Measurements from ENCODE around the gene TMEM269. TPM values are rescaled to one million over a fixed set of nuclear protein-coding genes. Genes with fewer than 3 reads are reported as not detected.
A peak's percentile ranks its signal among the peaks of the same experiment; 100 is the strongest.

Gene TMEM269
- total and polyA plus RNA-seq, 2 donors (not counting 1 experiment from before 2014, with no cell fraction given) = 0.21 to 0.47 TPM

DNA sequence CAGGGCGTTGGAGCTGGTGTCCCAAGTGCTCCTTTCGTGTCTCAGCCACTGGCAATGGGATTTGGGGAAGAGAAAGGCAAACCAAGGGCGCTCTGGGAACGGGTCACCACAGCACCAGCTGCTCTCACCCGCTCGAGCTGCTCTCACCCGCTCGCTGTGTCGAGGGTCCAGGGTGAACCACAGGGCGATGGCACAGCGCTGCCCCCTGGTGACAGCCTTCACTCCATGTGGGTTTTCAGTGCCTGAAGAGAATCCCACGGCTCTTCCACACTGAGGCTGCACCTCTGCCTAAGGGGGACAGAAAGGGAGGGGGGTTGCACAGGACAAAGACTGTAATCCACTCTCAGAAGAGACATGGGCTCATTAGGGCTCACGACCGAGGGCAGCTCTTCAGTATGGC is 37.7 kb upstream of the TMEM269 start:
- H3K4me2 ChIP-seq (replicated peaks; ENCODE audit: low read depth, low read length, poor library complexity, severe bottlenecking) = no peak overlapping the region
- ATAC-seq (ENCODE audit: low read depth) (peak; percentile 43), DNase-seq (peak; percentile 56)
- no peak overlapping the region for H3K9ac ChIP-seq (ENCODE audit: low read length)
- Mint-ChIP-seq H3K4me1 (no peaks in the 10 kb centered on the region), H3K9me3 (ENCODE audit: insufficient read depth) (peaks cover 2% of the 10 kb centered on the region), H3K27me3 (no peaks in the 10 kb centered on the region), H3K4me3 (no peak overlapping the region), H3K27ac (no peak overlapping the region)
- intact Hi-C loops (cut with micrococcal nuclease) = loop anchor here (1.0 kb wide), 1 partner anchor 169 kb away; no protein-coding TSS in a partner anchor
- ChIA-PET POLR2A (no interaction called here), CTCF (interaction anchor here (0.6 to 6.6 kb wide), 10 partner anchors 12 to 403 kb away, joined by 3 to 57 read pairs (median 4); no protein-coding TSS in a partner anchor)
- TF ChIP-seq EZH2 (IDR thresholded peaks at IDR 0.05; ENCODE audit: borderline replicate concordance, insufficient read depth, low read depth, low read length, poor library complexity, severe bottlenecking) = no peak
- TF ChIP-seq, protein P1, sequence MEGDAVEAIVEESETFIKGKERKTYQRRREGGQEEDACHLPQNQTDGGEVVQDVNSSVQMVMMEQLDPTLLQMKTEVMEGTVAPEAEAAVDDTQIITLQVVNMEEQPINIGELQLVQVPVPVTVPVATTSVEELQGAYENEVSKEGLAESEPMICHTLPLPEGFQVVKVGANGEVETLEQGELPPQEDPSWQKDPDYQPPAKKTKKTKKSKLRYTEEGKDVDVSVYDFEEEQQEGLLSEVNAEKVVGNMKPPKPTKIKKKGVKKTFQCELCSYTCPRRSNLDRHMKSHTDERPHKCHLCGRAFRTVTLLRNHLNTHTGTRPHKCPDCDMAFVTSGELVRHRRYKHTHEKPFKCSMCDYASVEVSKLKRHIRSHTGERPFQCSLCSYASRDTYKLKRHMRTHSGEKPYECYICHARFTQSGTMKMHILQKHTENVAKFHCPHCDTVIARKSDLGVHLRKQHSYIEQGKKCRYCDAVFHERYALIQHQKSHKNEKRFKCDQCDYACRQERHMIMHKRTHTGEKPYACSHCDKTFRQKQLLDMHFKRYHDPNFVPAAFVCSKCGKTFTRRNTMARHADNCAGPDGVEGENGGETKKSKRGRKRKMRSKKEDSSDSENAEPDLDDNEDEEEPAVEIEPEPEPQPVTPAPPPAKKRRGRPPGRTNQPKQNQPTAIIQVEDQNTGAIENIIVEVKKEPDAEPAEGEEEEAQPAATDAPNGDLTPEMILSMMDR (IDR thresholded peaks at IDR 0.05) = peak; percentile 64
- no peak overlapping the region for H3K27ac ChIP-seq (ENCODE audit: low read length in 2 of 2)
- H3K27me3 ChIP-seq (replicated peaks in 1 of 4; ENCODE audit: control extremely low read depth in 1 of 4, control insufficient read depth in 3 of 4, insufficient read depth in 4 of 4, low read length in 3 of 4) = no peaks in the 10 kb centered on the region
- peaks cover 7 to 36% of the 10 kb centered on the region in 2 experiments for H3K36me3 ChIP-seq (replicated peaks in 1 of 2; ENCODE audit: control extremely low read depth in 1 of 2, control insufficient read depth in 1 of 2, extremely low read depth in 1 of 2, insufficient read depth in 2 of 2, low read length in 1 of 2)
- no peaks in the 10 kb centered on the region for H3K4me1 ChIP-seq (ENCODE audit: control insufficient read depth in 2 of 2, insufficient read depth in 2 of 2, low read length in 2 of 2)
- peaks cover 0 to 3% (median 0%) of the 10 kb centered on the region in 3 donors for H3K9me3 ChIP-seq (ENCODE audit: control extremely low read depth in 1 of 3, control insufficient read depth in 2 of 3, insufficient read depth in 1 of 3, low read length in 2 of 3)
- H4K20me1 ChIP-seq (ENCODE audit: control insufficient read depth, insufficient read depth, low read length, poor library complexity, severe bottlenecking) = no peaks in the 10 kb centered on the region
- H2AFZ ChIP-seq (ENCODE audit: insufficient read depth, low read depth, low read length, poor library complexity, severe bottlenecking) = no peak overlapping the region
- WGBS (ENCODE audit: insufficient coverage) = 65% methylated on average over 11 of the region's 14 CpGs
- H3K79me2 ChIP-seq (ENCODE audit: control insufficient read depth, insufficient read depth, low read length) = no peaks in the 10 kb centered on the region
- no peak overlapping the region for H3K4me3 ChIP-seq (ENCODE audit: control extremely low read depth in 1 of 5, extremely low read depth in 1 of 5, insufficient read depth in 1 of 5, low read depth in 2 of 5, low read length in 4 of 5)

DNA sequence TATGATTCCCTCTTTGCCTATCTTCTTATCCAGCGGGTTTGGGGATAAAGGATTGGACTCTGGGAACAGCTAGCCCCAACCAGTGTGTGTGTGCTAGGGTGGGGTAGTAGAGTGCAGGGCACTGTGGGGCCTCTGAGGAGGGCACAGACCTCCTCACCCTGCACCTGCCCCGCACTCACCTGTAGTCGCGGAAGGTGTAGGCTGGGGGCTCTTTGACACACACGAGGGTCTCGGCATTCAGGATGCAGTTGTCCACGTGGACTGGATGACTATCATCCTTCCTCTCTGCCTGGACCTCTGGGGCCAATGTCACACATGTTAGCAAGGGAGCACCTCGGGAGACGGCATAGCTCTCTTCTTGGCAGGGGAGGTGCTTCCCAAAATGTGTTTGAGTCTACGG is 36.8 kb upstream of the TMEM269 start:
- Mint-ChIP-seq H3K27me3 (no peaks in the 10 kb centered on the region), H3K4me3 (no peak overlapping the region), H3K4me1 (no peaks in the 10 kb centered on the region), H3K9me3 (ENCODE audit: insufficient read depth) (peaks cover 2% of the 10 kb centered on the region), H3K27ac (peak overlapping the region; percentile 18)
- peaks cover 0 to 3% (median 0%) of the 10 kb centered on the region in 3 donors for H3K9me3 ChIP-seq (ENCODE audit: control extremely low read depth in 1 of 3, control insufficient read depth in 2 of 3, insufficient read depth in 1 of 3, low read length in 2 of 3)
- intact Hi-C loops (cut with micrococcal nuclease) = no loop called here
- CTCF ChIA-PET = interaction anchor here (1.2 to 6.6 kb wide), 3 partner anchors 168 to 404 kb away, joined by 3 to 57 read pairs (median 19); no protein-coding TSS in a partner anchor
- no peak for TF ChIP-seq EZH2 (IDR thresholded peaks at IDR 0.05; ENCODE audit: borderline replicate concordance, insufficient read depth, low read depth, low read length, poor library complexity, severe bottlenecking)
- TF ChIP-seq, protein P1 (IDR thresholded peaks at IDR 0.05) = no peak
- peaks cover 14 to 45% of the 10 kb centered on the region in 2 experiments for H3K36me3 ChIP-seq (replicated peaks in 1 of 2; ENCODE audit: control extremely low read depth in 1 of 2, control insufficient read depth in 1 of 2, extremely low read depth in 1 of 2, insufficient read depth in 2 of 2, low read length in 1 of 2)
- H3K4me1 ChIP-seq (ENCODE audit: control insufficient read depth in 2 of 2, insufficient read depth in 2 of 2, low read length in 2 of 2) = no peaks in the 10 kb centered on the region
- ATAC-seq (ENCODE audit: low read depth) (no peak), DNase-seq (no peak)
- POLR2A ChIA-PET = no interaction called here
- no peak overlapping the region for H3K4me3 ChIP-seq (ENCODE audit: control extremely low read depth in 1 of 5, extremely low read depth in 1 of 5, insufficient read depth in 1 of 5, low read depth in 2 of 5, low read length in 4 of 5)
- H3K27me3 ChIP-seq (replicated peaks in 1 of 4; ENCODE audit: control extremely low read depth in 1 of 4, control insufficient read depth in 3 of 4, insufficient read depth in 4 of 4, low read length in 3 of 4) = no peaks in the 10 kb centered on the region
- no peak overlapping the region for H3K4me2 ChIP-seq (replicated peaks; ENCODE audit: low read depth, low read length, poor library complexity, severe bottlenecking)
- no peaks in the 10 kb centered on the region for H4K20me1 ChIP-seq (ENCODE audit: control insufficient read depth, insufficient read depth, low read length, poor library complexity, severe bottlenecking)
- no peaks in the 10 kb centered on the region for H3K79me2 ChIP-seq (ENCODE audit: control insufficient read depth, insufficient read depth, low read length)
- 96% methylated on average over 9 of the region's 10 CpGs for WGBS (ENCODE audit: insufficient coverage)
- no peak overlapping the region for H2AFZ ChIP-seq (ENCODE audit: insufficient read depth, low read depth, low read length, poor library complexity, severe bottlenecking)
- H3K9ac ChIP-seq (ENCODE audit: low read length) = no peak overlapping the region
- no peak overlapping the region for H3K27ac ChIP-seq (ENCODE audit: low read length in 2 of 2)

Measured in B cell (primary cell).